Transverse colon (tissue), 3 donors: Measurements from ENCODE around the gene ANTXR2.

Experiments used
- CTCF ChIP-seq, 5 experiments: fragments of 200-600 bp in 3 of 5; fragments of 450-650 bp in 2 of 5; sonication (generic) in 3 of 5; IDR thresholded peaks; 1 replicate in 2 of 5; 2 replicates in 3 of 5; pipeline ENCODE4 v1.5.1; 2016 to 2017; ENCODE audit warnings: antibody characterized with exemption in 5 of 5, inconsistent platforms in 3 of 5, mild to moderate bottlenecking in 2 of 5, moderate library complexity in 1 of 5
- EP300 ChIP-seq: sonication (generic); formaldehyde crosslinking; IDR thresholded peaks from one replicate; pipeline ENCODE4 v1.6.1; 2017; ENCODE audit warnings: antibody characterized with exemption, low read depth
- POLR2A ChIP-seq: fragments of 450-650 bp; IDR thresholded peaks from one replicate; pipeline ENCODE4 v1.6.1; 2016; ENCODE audit warnings: antibody characterized with exemption, mild to moderate bottlenecking, moderate library complexity

GRCh38 chr4:79923281-79923680, 149.7 kb downstream of the ANTXR2 start:
- no peak for TF ChIP-seq EP300
- TF ChIP-seq POLR2A, result no peak
- TF ChIP-seq CTCF (IDR thresholded peaks at IDR 0.05), result no peak
